Activated naive CD8-positive, alpha-beta T cell (primary cell): ENCODE measurements around the gene ASPRV1.
A peak's percentile ranks its signal among the peaks of the same experiment; 100 is the strongest.
"Not testable (repeated sequence)": the region's sequence is repeated elsewhere in the genome, so short reads cannot be mapped to it uniquely, and the experiment has no call there.

Source experiments
- H3K27ac Mint-ChIP-seq: one replicate; pipeline ENCODE4 v1.8.0; 2021; ENCODE audit warnings: mixed read lengths
- H3K27me3 Mint-ChIP-seq: one replicate; pipeline ENCODE4 v1.8.0; 2021; ENCODE audit warnings: mixed read lengths
- H3K36me3 Mint-ChIP-seq: one replicate; pipeline ENCODE4 v1.8.0; 2021; ENCODE audit warnings: mixed read lengths
- H3K4me1 Mint-ChIP-seq: one replicate; pipeline ENCODE4 v1.8.0; 2021; ENCODE audit warnings: low read depth, mixed read lengths
- H3K4me3 Mint-ChIP-seq: one replicate; pipeline ENCODE4 v1.8.0; 2021; ENCODE audit warnings: mild to moderate bottlenecking, mixed read lengths
- H3K9me3 Mint-ChIP-seq: one replicate; pipeline ENCODE4 v1.8.0; 2021; ENCODE audit warnings: low read depth, mixed read lengths

The ASPRV1 gene

GRCh38 chr2:69961496-69961895 is at the start of gene ASPRV1:
Gene ASPRV1, minus strand, starts transcription at chr2:69961631. Its CDS starts 195 bp downstream, at chr2:69961436.
- Mint-ChIP-seq H3K27me3 (no peaks in the 10 kb centered on the region), H3K36me3 (no peaks in the 10 kb centered on the region), H3K4me3 (no peak within 1 kb of the TSS), H3K27ac (no peak within 1 kb of the TSS), H3K9me3 (no peaks in the 10 kb centered on the region), H3K4me1 (peaks cover 4% of the 10 kb centered on the region)

GRCh38 chr2:70010576-70011111 is 49.2 kb upstream of the ASPRV1 start:
- no peak overlapping the region for H3K27ac Mint-ChIP-seq
- peaks cover 4% of the 10 kb centered on the region for H3K4me1 Mint-ChIP-seq
- H3K36me3 Mint-ChIP-seq = peaks cover 16% of the 10 kb centered on the region
- no peaks in the 10 kb centered on the region for H3K9me3 Mint-ChIP-seq
- no peaks in the 10 kb centered on the region for H3K27me3 Mint-ChIP-seq
- no peak overlapping the region for H3K4me3 Mint-ChIP-seq

- H3K9me3 Mint-ChIP-seq = no peaks in the 10 kb centered on the region
- no peak overlapping the region for H3K4me3 Mint-ChIP-seq
- peaks cover 14% of the 10 kb centered on the region for H3K36me3 Mint-ChIP-seq
- peaks cover 2% of the 10 kb centered on the region for H3K4me1 Mint-ChIP-seq
- H3K27ac Mint-ChIP-seq = no peak overlapping the region
- no peaks in the 10 kb centered on the region for H3K27me3 Mint-ChIP-seq
Observed at GRCh38 chr2:70009762-70010575, 48.5 kb upstream of the ASPRV1 start.

- Mint-ChIP-seq H3K9me3 (no peaks in the 10 kb centered on the region), H3K36me3 (peaks cover 10% of the 10 kb centered on the region)
Observed at GRCh38 chr2:70008290-70008689, 46.9 kb upstream of the ASPRV1 start.

DNA sequence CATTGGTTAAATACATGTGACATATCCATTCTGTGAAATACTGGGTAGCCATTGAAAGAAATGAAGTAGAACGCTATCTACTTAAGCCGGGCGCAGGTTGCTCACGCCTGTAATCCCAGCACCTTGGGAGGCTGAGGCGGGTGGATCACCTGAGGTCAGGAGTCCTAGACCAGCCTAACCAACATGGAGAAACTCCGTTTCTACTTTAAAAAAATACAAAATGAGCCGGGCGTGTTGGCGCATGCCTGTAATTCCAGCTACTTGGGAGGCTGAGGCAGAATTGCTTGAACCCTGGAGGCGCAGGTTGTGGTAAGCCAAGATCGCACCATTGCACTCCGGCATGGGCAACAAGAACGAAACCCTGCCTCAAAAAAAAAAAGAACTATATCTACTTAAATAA is 45.7 kb upstream of the ASPRV1 start:
- Mint-ChIP-seq H3K4me1 (peaks cover 6% of the 10 kb centered on the region), H3K27me3 (no peaks in the 10 kb centered on the region), H3K4me3 (no peak overlapping the region), H3K9me3 (no peaks in the 10 kb centered on the region), H3K36me3 (peaks cover 7% of the 10 kb centered on the region), H3K27ac (no peak overlapping the region)

More at GRCh38 chr2:70008290-70008689, 46.9 kb upstream of the ASPRV1 start:
- no peaks in the 10 kb centered on the region for H3K4me1 Mint-ChIP-seq
- H3K27me3 Mint-ChIP-seq = no peaks in the 10 kb centered on the region
- H3K4me3 Mint-ChIP-seq = no peak overlapping the region
- H3K27ac Mint-ChIP-seq = no peak overlapping the region

DNA sequence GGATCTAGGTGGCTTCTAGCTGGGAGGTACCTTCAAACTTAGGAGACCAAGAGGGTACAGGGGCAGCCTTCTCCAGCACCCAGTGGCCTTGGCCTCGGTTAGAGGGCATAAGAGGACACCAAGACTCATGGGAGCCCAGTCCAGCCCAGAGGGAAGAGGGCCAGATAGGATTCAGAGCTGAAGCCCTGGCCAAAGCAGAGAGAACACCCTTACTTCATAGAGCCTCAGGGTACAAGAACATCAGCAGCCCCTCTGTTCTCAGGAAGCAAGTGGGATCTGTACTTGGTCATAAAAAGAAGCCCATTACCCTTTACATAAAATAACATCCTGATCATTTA is 45.0 kb upstream of the ASPRV1 start:
- Mint-ChIP-seq H3K27ac (no peak overlapping the region), H3K9me3 (no peaks in the 10 kb centered on the region), H3K27me3 (no peaks in the 10 kb centered on the region), H3K4me3 (no peak overlapping the region), H3K4me1 (peaks cover 7% of the 10 kb centered on the region), H3K36me3 (peaks cover 4% of the 10 kb centered on the region)

- Mint-ChIP-seq H3K9me3 (no peaks in the 10 kb centered on the region), H3K36me3 (peaks cover 4% of the 10 kb centered on the region), H3K27ac (peak overlapping the region; percentile 28), H3K4me3 (no peak overlapping the region), H3K27me3 (no peaks in the 10 kb centered on the region), H3K4me1 (peaks cover 7% of the 10 kb centered on the region)
Observed at GRCh38 chr2:70005752-70006446, 44.5 kb upstream of the ASPRV1 start.

DNA sequence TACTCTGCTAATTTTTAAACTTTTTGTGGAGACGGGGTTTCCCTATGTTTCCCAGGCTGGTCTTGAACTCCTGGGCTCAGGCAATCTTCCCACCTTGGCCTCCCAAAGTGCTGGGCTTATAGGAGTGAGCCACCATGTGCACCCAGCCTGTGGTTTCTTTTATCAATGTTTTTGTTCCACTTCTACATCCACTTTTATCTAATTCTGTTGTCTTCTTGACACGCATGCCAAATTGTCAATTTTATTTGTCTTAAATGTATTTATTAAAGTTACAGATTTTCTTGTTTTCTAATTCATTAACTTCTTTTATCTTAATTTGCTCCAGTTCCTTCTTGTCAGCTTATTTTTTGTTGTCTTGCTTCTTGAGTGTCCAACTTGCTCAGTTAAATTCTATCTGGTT is 43.8 kb upstream of the ASPRV1 start:
- Mint-ChIP-seq H3K4me3 (no peak overlapping the region), H3K4me1 (peaks cover 7% of the 10 kb centered on the region), H3K9me3 (no peaks in the 10 kb centered on the region), H3K36me3 (peaks cover 2% of the 10 kb centered on the region), H3K27me3 (no peaks in the 10 kb centered on the region), H3K27ac (peak overlapping the region; percentile 28)

- no peak overlapping the region for H3K27ac Mint-ChIP-seq
Observed at GRCh38 chr2:70003093-70003830, 41.8 kb upstream of the ASPRV1 start.

GRCh38 chr2:70002241-70002899 is 40.9 kb upstream of the ASPRV1 start:
- Mint-ChIP-seq H3K4me3 (no peak overlapping the region), H3K36me3 (peaks cover 2% of the 10 kb centered on the region), H3K27me3 (no peaks in the 10 kb centered on the region), H3K27ac (peak overlapping the region; percentile 43), H3K4me1 (peaks cover 7% of the 10 kb centered on the region), H3K9me3 (no peaks in the 10 kb centered on the region)

More at GRCh38 chr2:70003093-70003830, 41.8 kb upstream of the ASPRV1 start:
- Mint-ChIP-seq H3K27me3 (no peaks in the 10 kb centered on the region), H3K4me3 (no peak overlapping the region), H3K4me1 (peaks cover 7% of the 10 kb centered on the region), H3K36me3 (peaks cover 2% of the 10 kb centered on the region), H3K9me3 (no peaks in the 10 kb centered on the region)

DNA sequence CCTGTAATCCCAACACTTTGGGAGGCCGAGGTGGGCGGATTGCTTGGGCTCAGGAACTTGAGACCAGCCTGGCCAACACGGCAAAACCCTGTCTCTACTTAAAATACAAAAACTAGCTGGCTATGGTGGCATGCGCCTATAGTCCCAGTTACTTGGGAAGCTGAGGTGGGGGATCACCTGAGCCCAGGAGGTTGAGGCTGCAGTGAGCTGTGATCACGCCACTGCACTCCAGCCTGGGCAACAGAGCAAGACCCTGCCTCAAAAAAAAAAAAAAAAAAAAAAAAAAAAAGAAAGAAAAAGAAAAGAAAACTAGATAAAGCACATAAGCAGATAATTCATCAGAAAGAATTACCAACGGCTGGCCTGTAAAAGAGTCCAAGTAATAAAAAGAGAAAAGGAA is 39.1 kb upstream of the ASPRV1 start:
- H3K4me3 Mint-ChIP-seq, H3K27me3 Mint-ChIP-seq, H3K4me1 Mint-ChIP-seq: not testable (repeated sequence)

DNA sequence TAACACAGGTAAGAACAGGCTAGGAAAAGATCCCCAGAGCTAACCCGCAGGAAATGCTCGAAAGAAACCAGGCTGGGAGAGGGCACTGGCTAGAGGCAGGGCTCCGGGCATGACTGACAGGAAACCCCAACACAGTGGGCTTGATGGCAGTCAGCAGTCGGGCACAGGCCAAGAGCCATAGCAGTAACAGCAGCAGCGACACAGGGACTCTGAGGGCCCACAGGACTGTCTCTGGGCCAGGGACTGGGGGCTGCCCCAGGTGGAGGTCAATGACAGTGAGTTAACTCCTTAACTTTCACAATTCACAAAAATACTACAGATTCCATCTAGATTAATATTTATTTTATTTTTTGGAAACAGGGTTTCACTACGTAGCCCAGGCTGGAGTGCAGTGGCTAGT is 37.3 kb upstream of the ASPRV1 start:
- H3K9me3 Mint-ChIP-seq = no peaks in the 10 kb centered on the region
- H3K36me3 Mint-ChIP-seq = peaks cover 9% of the 10 kb centered on the region
- no peak overlapping the region for H3K4me3 Mint-ChIP-seq
- H3K27me3 Mint-ChIP-seq = no peaks in the 10 kb centered on the region
- H3K27ac Mint-ChIP-seq = no peak overlapping the region
- peaks cover 7% of the 10 kb centered on the region for H3K4me1 Mint-ChIP-seq

More for the DNA sequence above, 39.1 kb upstream of the ASPRV1 start:
- H3K36me3 Mint-ChIP-seq, H3K27ac Mint-ChIP-seq, H3K9me3 Mint-ChIP-seq: not testable (repeated sequence)

DNA sequence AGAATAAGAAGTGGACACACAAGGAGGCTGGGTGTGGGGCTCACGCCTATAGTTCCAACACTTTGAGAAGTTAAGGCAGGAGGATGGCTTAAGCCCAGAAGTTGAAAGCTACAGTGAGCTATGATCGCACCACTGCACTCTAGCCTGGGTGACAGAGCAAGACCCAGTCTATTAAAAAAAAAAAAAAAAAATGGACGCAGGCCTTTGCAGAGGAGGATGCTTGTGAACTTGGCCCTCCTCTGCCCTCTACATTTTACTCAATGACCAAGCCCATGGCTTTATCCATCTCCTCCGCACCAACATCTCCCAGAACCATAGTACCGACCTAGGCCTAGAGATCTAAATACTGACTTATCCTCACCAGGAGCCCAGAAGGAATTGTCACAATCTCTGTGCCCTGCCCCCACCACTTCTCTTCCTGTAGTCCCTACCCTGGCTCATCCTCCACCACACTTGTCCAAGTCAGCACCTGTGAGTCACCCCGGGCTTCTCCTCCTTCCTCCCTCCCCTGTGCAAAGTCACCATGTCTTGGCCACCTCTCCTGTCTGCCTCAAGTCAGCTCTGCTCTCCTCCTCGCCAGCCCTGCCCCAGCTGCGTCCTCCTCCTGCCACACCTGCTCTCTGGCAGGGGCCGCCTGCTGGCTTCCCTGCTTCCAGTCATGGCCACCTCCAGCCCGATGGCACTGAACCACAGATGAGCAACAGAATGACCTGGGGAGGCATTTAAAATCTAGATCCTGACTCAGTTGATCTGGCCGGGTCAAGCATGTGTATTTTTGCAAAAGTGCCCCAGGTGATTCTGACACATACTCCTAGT is 35.8 kb upstream of the ASPRV1 start:
- no peak overlapping the region for H3K27ac Mint-ChIP-seq

DNA sequence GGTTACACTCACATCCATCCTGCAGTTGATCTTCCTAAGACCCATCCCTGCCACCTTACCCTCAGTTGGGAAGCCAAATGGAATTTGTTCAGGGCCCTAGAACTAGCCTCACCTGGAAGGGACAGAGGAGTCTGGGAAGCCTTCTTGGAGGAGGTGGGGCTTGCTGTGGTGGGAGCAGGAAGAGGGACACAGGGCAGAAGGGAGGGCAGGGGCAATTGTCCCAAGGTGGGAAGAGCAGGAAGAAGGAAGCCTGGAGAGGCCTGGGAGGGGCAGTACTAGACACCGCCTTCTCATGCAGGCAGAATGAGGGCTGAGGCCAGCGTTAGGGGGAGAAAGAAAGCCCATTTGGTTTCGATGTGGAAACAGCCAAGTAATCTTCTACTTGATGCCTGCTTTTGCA is 34.1 kb upstream of the ASPRV1 start:
- peaks cover 11% of the 10 kb centered on the region for H3K36me3 Mint-ChIP-seq
- H3K27ac Mint-ChIP-seq = no peak overlapping the region
- no peaks in the 10 kb centered on the region for H3K9me3 Mint-ChIP-seq
- H3K4me3 Mint-ChIP-seq = no peak overlapping the region
- H3K27me3 Mint-ChIP-seq = no peaks in the 10 kb centered on the region
- no peaks in the 10 kb centered on the region for H3K4me1 Mint-ChIP-seq

More for the DNA sequence above, 35.8 kb upstream of the ASPRV1 start:
- Mint-ChIP-seq H3K36me3 (peaks cover 11% of the 10 kb centered on the region), H3K9me3 (no peaks in the 10 kb centered on the region), H3K4me3 (no peak overlapping the region), H3K4me1 (peaks cover 2% of the 10 kb centered on the region), H3K27me3 (no peaks in the 10 kb centered on the region)
